Colonic mucosa (tissue), 4 donors: ENCODE data around the gene IFT27. TPM values are rescaled to one million over a fixed set of nuclear protein-coding genes. Genes with fewer than 3 reads are reported as not detected.

Experiments used
- DNase-seq: peaks from one replicate; pipeline ENCODE4 v3.0.0-alpha.2; 2020
- H3K27ac ChIP-seq: fragments of 200-600 bp; one replicate; pipeline ENCODE4 v1.8.0; 2021
- H3K27me3 ChIP-seq: fragments of 200-600 bp; one replicate; pipeline ENCODE4 v1.8.0; 2021
- H3K36me3 ChIP-seq: fragments of 200-600 bp; one replicate; pipeline ENCODE4 v1.8.0; 2021
- H3K4me1 ChIP-seq: fragments of 200-600 bp; one replicate; pipeline ENCODE4 v1.8.0; 2021; ENCODE audit warnings: mild to moderate bottlenecking
- H3K4me3 ChIP-seq: fragments of 200-600 bp; one replicate; pipeline ENCODE4 v1.8.0; 2021
- H3K9ac ChIP-seq, 2 donors: one replicate each; pipeline ENCODE4 v1.7.0; 2013; ENCODE audit warnings: control low read depth in 2 of 2, low read depth in 2 of 2, low read length in 2 of 2
- H3K9me3 ChIP-seq: fragments of 200-600 bp; one replicate; pipeline ENCODE4 v1.8.0; 2021
- CTCF ChIP-seq: fragments of 200-600 bp; IDR thresholded peaks from one replicate; pipeline ENCODE4 v1.8.0; 2022; ENCODE audit warnings: antibody characterized with exemption, mild to moderate bottlenecking
- intact Hi-C: fragments of 100-400 bp; cut with DNase I; formaldehyde crosslinking; loops from one replicate; pipeline ENCODE4 v1.14.1; 2022
- total RNA-seq, 2 donors: library from RNA; stranded (reverse); fragmentation: NEBNext Ultra II Directional in 1 of 2; extraction: Animal tissue kit (Norgen Biotek cat#: 25700) in 1 of 2; gene quantifications; one replicate each; pipeline ENCODE4 v1.2.1, GENCODE V29; 2021
- donor health status: healthy.
- donor health status: DM: no; HTN: no; CAD: no.
- donor health status: DM: no; HTN: no; CAD: no.

Gene IFT27
- total RNA-seq, 2 donors from 2014 or later, result 27.1 to 44.6 TPM

GRCh38 chr22:36768141-36768540 is 7.8 kb downstream of the IFT27 start:
- no peaks in the 10 kb centered on the region for H3K36me3 ChIP-seq
- no peaks in the 10 kb centered on the region for H3K4me1 ChIP-seq
- intact Hi-C loops, result loop anchor here (10.0 kb wide), 1 partner anchor 223 kb away; no protein-coding TSS in a partner anchor
- no peak overlapping the region for H3K4me3 ChIP-seq
- no peak overlapping the region for H3K9ac ChIP-seq
- H3K27ac ChIP-seq, result no peak overlapping the region
- H3K27me3 ChIP-seq, result no peaks in the 10 kb centered on the region
- no peak for DNase-seq
- TF ChIP-seq CTCF, result no peak
- H3K9me3 ChIP-seq, result no peaks in the 10 kb centered on the region

- intact Hi-C loops, result loop anchor here (10.0 kb wide), 1 partner anchor 222 kb away; no protein-coding TSS in a partner anchor
- Histone ChIP-seq H3K36me3 (no peaks in the 10 kb centered on the region), H3K27me3 (no peaks in the 10 kb centered on the region), H3K4me3 (no peak overlapping the region), H3K9me3 (no peaks in the 10 kb centered on the region), H3K27ac (no peak overlapping the region), H3K9ac (no peak overlapping the region), H3K4me1 (no peaks in the 10 kb centered on the region)
- no peak for TF ChIP-seq CTCF
- DNase-seq, result no peak
Observed at GRCh38 chr22:36767035-36767775, 8.7 kb downstream of the IFT27 start.

- no peak for TF ChIP-seq CTCF
- H3K4me1 ChIP-seq, result no peaks in the 10 kb centered on the region
- no peaks in the 10 kb centered on the region for H3K9me3 ChIP-seq
- intact Hi-C loops, result loop anchor here (10.0 kb wide), 1 partner anchor 221 kb away; no protein-coding TSS in a partner anchor
- H3K27ac ChIP-seq, result no peak overlapping the region
- no peak overlapping the region for H3K9ac ChIP-seq
- H3K4me3 ChIP-seq, result no peak overlapping the region
- no peaks in the 10 kb centered on the region for H3K27me3 ChIP-seq
- H3K36me3 ChIP-seq, result no peaks in the 10 kb centered on the region
- no peak for DNase-seq
Observed at GRCh38 chr22:36765943-36766450, 9.9 kb downstream of the IFT27 start.

- no peaks in the 10 kb centered on the region for H3K27me3 ChIP-seq
- no peaks in the 10 kb centered on the region for H3K4me1 ChIP-seq
- H3K9ac ChIP-seq, result no peak overlapping the region
- H3K36me3 ChIP-seq, result no peaks in the 10 kb centered on the region
- intact Hi-C loops, result loop anchor here (10.0 kb wide), 1 partner anchor 221 kb away; no protein-coding TSS in a partner anchor
- no peak for TF ChIP-seq CTCF
- no peak for DNase-seq
- H3K9me3 ChIP-seq, result no peaks in the 10 kb centered on the region
- no peak overlapping the region for H3K27ac ChIP-seq
- no peak overlapping the region for H3K4me3 ChIP-seq
Observed at GRCh38 chr22:36765131-36765942, 10.6 kb downstream of the IFT27 start.

GRCh38 chr22:36764641-36765040 is 11.3 kb downstream of the IFT27 start:
- Histone ChIP-seq H3K4me1 (no peaks in the 10 kb centered on the region), H3K9me3 (no peaks in the 10 kb centered on the region), H3K27ac (no peak overlapping the region), H3K9ac (no peak overlapping the region), H3K27me3 (no peaks in the 10 kb centered on the region), H3K4me3 (no peak overlapping the region), H3K36me3 (no peaks in the 10 kb centered on the region)
- TF ChIP-seq CTCF, result no peak
- intact Hi-C loops, result loop anchor here (10.0 kb wide), 1 partner anchor 220 kb away; no protein-coding TSS in a partner anchor
- DNase-seq, result no peak
